ENCODE measurements around the gene NOL3. TPM values are rescaled to one million over a fixed set of nuclear protein-coding genes. Genes with fewer than 3 reads are reported as not detected.

Gene NOL3
- total RNA-seq, 1 donor: 0.54 TPM

- no peak for DNase-seq (ENCODE audit: low read depth in 2 of 3, low spot score in 2 of 3)
Observed at GRCh38 chr16:67169011-67169451, 1.3 kb upstream of the NOL3 start.

- peak in 1 of 3 donors; percentile 67 for DNase-seq (ENCODE audit: low read depth in 2 of 3, low spot score in 2 of 3)
Observed at GRCh38 chr16:67169642-67170167, 633 bp upstream of the NOL3 start.

- DNase-seq (ENCODE audit: low read depth in 2 of 3, low spot score in 2 of 3): no peak
Observed at GRCh38 chr16:67170949-67171649, 761 bp downstream of the NOL3 start.

- no peak for DNase-seq (ENCODE audit: low read depth in 2 of 3, low spot score in 2 of 3)
Observed at GRCh38 chr16:67173323-67173722, 3.0 kb downstream of the NOL3 start.

- peak in 2 of 3 donors; percentile 84 to 86 for DNase-seq (ENCODE audit: low read depth in 2 of 3, low spot score in 2 of 3)
Observed at GRCh38 chr16:67173808-67174705, 3.7 kb downstream of the NOL3 start.

GRCh38 chr16:67174706-67175231 lies 4.4 kb downstream of the NOL3 start:
- no peak for DNase-seq (ENCODE audit: low read depth in 2 of 3, low spot score in 2 of 3)

- no peak for DNase-seq (ENCODE audit: low read depth in 2 of 3, low spot score in 2 of 3)
Observed at GRCh38 chr16:67176662-67177061, 6.3 kb downstream of the NOL3 start.

- DNase-seq (ENCODE audit: low read depth in 2 of 3, low spot score in 2 of 3): no peak
Observed at GRCh38 chr16:67177743-67178699, 7.7 kb downstream of the NOL3 start.

- no peak for DNase-seq (ENCODE audit: low read depth in 2 of 3, low spot score in 2 of 3)
Observed at GRCh38 chr16:67179421-67180080, 9.2 kb downstream of the NOL3 start.

GRCh38 chr16:67180166-67180565 lies 9.8 kb downstream of the NOL3 start:
- DNase-seq (ENCODE audit: low read depth in 2 of 3, low spot score in 2 of 3): no peak

- DNase-seq (ENCODE audit: low read depth in 2 of 3, low spot score in 2 of 3): no peak
Observed at GRCh38 chr16:67181346-67181745, 11.0 kb downstream of the NOL3 start.

GRCh38 chr16:67182288-67182687 lies 11.9 kb downstream of the NOL3 start:
- DNase-seq (ENCODE audit: low read depth in 2 of 3, low spot score in 2 of 3): no peak

GRCh38 chr16:67183284-67183626 lies 12.9 kb downstream of the NOL3 start:
- no peak for DNase-seq (ENCODE audit: low read depth in 2 of 3, low spot score in 2 of 3)

GRCh38 chr16:67183627-67184452 lies 13.5 kb downstream of the NOL3 start, which contains the start of gene MATCAP1:
MATCAP1 (minus strand) TSS chr16:67183963; CDS start chr16:67180610, 3,353 bp downstream.
- peak; percentile 90 to 98 (median 95) for DNase-seq (ENCODE audit: low read depth in 2 of 3, low spot score in 2 of 3)

GRCh38 chr16:67184453-67184994 lies 14.2 kb downstream of the NOL3 start:
- no peak for DNase-seq (ENCODE audit: low read depth in 2 of 3, low spot score in 2 of 3)

- peak in 2 of 3 donors; percentile 81 to 88 for DNase-seq (ENCODE audit: low read depth in 2 of 3, low spot score in 2 of 3)
Observed at GRCh38 chr16:67184995-67185650, 14.8 kb downstream of the NOL3 start.

GRCh38 chr16:67185651-67186134 lies 15.4 kb downstream of the NOL3 start:
- no peak for DNase-seq (ENCODE audit: low read depth in 2 of 3, low spot score in 2 of 3)

- no peak for DNase-seq (ENCODE audit: low read depth in 2 of 3, low spot score in 2 of 3)
Observed at GRCh38 chr16:67186550-67186950, 16.2 kb downstream of the NOL3 start.
